GM23248 (cell line): ENCODE measurements around the gene CARM1. TPM values are rescaled to one million over a fixed set of nuclear protein-coding genes. Genes with fewer than 3 reads are reported as not detected.
A peak's percentile ranks its signal among the peaks of the same experiment; 100 is the strongest.

ENCODE experiments used
- DNase-seq: peaks from one replicate; pipeline ENCODE4 v3.0.0-alpha.2; 2015
- H2AFZ ChIP-seq: fragments of 200-600 bp; sonication (generic); 2 replicates; pipeline ENCODE4 v1.6.1; 2016; ENCODE audit warnings: antibody characterized with exemption
- H3F3A ChIP-seq: fragments of 200-600 bp; sonication (generic); 2 replicates; pipeline ENCODE4 v1.6.1; 2016; ENCODE audit warnings: mild to moderate bottlenecking, antibody characterized with exemption, mixed run types; ENCODE audit not compliant: insufficient read depth
- H3K27ac ChIP-seq: fragments of 200-600 bp; sonication (generic); 2 replicates; pipeline ENCODE4 v1.5.1; 2016; ENCODE audit warnings: mild to moderate bottlenecking
- H3K27me3 ChIP-seq: fragments of 200-600 bp; sonication (generic); replicated peaks from 2 replicates; pipeline ENCODE4 v1.6.1; 2016; ENCODE audit warnings: mild to moderate bottlenecking; ENCODE audit not compliant: insufficient read depth
- H3K36me3 ChIP-seq: fragments of 200-600 bp; sonication (generic); 2 replicates; pipeline ENCODE4 v1.6.1; 2016; ENCODE audit warnings: low read depth, mild to moderate bottlenecking
- H3K4me1 ChIP-seq: fragments of 200-600 bp; sonication (generic); 2 replicates; pipeline ENCODE4 v1.6.1; 2016; ENCODE audit warnings: mild to moderate bottlenecking; ENCODE audit not compliant: insufficient read depth
- H3K4me2 ChIP-seq: fragments of 200-600 bp; sonication (generic); one replicate; pipeline ENCODE4 v1.6.1; 2016; ENCODE audit warnings: mild to moderate bottlenecking; ENCODE audit not compliant: unreplicated experiment
- H3K4me3 ChIP-seq: fragments of 200-600 bp; sonication (generic); 2 replicates; pipeline ENCODE4 v1.5.1; 2016; ENCODE audit warnings: mild to moderate bottlenecking
- H3K79me2 ChIP-seq: fragments of 200-600 bp; sonication (generic); 2 replicates; pipeline ENCODE4 v1.6.1; 2016; ENCODE audit warnings: mild to moderate bottlenecking; ENCODE audit not compliant: insufficient read depth
- H3K9ac ChIP-seq: fragments of 200-600 bp; sonication (generic); 2 replicates; pipeline ENCODE4 v1.6.1; 2016; ENCODE audit warnings: mild to moderate bottlenecking
- H3K9me2 ChIP-seq: fragments of 200-600 bp; sonication (generic); 2 replicates; pipeline ENCODE4 v1.6.1; 2016; ENCODE audit warnings: mixed run types, mild to moderate bottlenecking, moderate library complexity; ENCODE audit not compliant: insufficient read depth
- H3K9me3 ChIP-seq: fragments of 200-600 bp; sonication (generic); one replicate; pipeline ENCODE4 v1.6.1; 2017; ENCODE audit warnings: low read depth
- H4K20me1 ChIP-seq: fragments of 200-600 bp; sonication (generic); 2 replicates; pipeline ENCODE4 v1.6.0; 2016; ENCODE audit not compliant: insufficient read depth
- EZH2 ChIP-seq: fragments of 200-600 bp; sonication (generic); IDR thresholded peaks from 2 replicates; pipeline ENCODE4 v1.6.1; 2018; ENCODE audit warnings: antibody characterized with exemption, mild to moderate bottlenecking; ENCODE audit not compliant: insufficient read depth, poor library complexity, severe bottlenecking
- EZH2phosphoT487 ChIP-seq: fragments of 200-600 bp; sonication (generic); IDR thresholded peaks from 2 replicates; pipeline ENCODE4 v1.6.1; 2018; ENCODE audit warnings: antibody characterized with exemption, moderate library complexity, mild to moderate bottlenecking, low read depth; ENCODE audit not compliant: insufficient read depth
- WGBS, 2 experiments: methylation state at CpG; one replicate each; pipeline ENCODE4 v1.1.6; 2015 to 2017; ENCODE audit warnings: low lambda C conversion rate in 2 of 2, low coverage in 1 of 2; ENCODE audit errors: missing lambda C conversion rate in 2 of 2; 5-methylcytosine and 5-hydroxymethylcytosine counted together
- in situ Hi-C: fragments of 300-500 bp; cut with MboI; formaldehyde crosslinking; loops from 2 replicates; pipeline ENCODE4 v1.15.0; 2020
- polyA plus RNA-seq: library from polyadenylated mRNA; unstranded; fragments of >200 nt; fragmentation: Nextera tagmentation; extraction: Ambion mirVana; gene quantifications from 2 replicates; pipeline ENCODE4 v1.2.1, GENCODE V29; 2016
- total RNA-seq: library from RNA; depleted of rRNA; stranded (reverse); fragments of >200 nt; shearing (Covaris generic); gene quantifications from 2 replicates; pipeline ENCODE4 v1.2.3, GENCODE V29; 2014; rRNA removed

CARM1 gene
- total RNA-seq (41.9 and 42.4 TPM in 2 replicates), polyA plus RNA-seq (5.3 TPM in 2 replicates)

DNA sequence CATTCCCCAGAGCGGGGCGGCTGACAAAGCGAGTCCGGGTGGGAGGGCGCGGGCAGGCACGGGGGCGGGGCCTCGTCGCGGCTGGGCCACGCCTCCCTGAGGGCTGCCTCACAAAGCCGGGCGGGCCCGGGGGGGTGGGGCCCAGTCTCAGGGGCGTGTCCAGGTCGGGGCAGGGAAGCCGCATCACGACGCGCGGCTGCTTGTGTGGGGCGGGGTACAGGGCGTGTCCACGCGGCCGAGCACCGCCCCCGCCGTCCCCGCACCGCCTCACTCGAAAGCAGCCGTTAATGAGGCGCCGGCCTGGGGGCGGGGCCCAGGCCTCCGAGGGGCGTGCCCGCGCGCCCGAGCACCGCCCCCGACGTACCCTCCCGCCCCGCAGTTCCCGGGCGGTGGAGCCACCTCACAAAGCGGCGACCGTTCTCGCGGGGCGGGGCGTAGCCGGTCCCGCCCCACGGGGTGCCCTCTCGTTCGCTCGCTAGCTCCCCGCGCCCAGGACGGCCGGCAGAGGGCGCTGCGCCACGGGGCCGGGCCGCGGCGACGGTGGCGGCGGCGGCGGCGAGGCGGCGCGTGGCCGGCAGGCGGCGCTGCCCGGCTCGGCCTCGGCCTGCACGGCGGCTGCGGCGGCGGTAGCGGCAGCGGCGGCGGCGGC, at the start of gene CARM1:
TSS of gene CARM1 (plus strand) at position 599 of the 649 bp plus-strand sequence. CDS start 150 bp downstream, outside the sequence.
- Histone ChIP-seq H3K79me2 (peaks cover 45% of the 10 kb centered on the region), H3K9me3 (no peaks in the 10 kb centered on the region), H2AFZ (peak within 1 kb of the TSS; percentile 97), H3F3A (peaks cover 10% of the 10 kb centered on the region), H4K20me1 (no peaks in the 10 kb centered on the region; the same call in 1 of the 2 replicates), H3K9ac (peak within 1 kb of the TSS; percentile 88), H3K4me2 (peak within 1 kb of the TSS; percentile 87), H3K27me3 (no peaks in the 10 kb centered on the region), H3K4me1 (peaks cover 10% of the 10 kb centered on the region), H3K9me2 (no peaks in the 10 kb centered on the region), H3K36me3 (no peaks in the 10 kb centered on the region), H3K27ac (peak within 1 kb of the TSS; percentile 59), H3K4me3 (peak within 1 kb of the TSS; percentile 93)
- in situ Hi-C loops = no loop called here
- TF ChIP-seq EZH2 (no peak), EZH2phosphoT487 (no peak)
- 1 to 2% methylated on average over 19 to 44 of the region's 99 CpGs for WGBS, 2 experiments
- peak; percentile 99 for DNase-seq

DNA sequence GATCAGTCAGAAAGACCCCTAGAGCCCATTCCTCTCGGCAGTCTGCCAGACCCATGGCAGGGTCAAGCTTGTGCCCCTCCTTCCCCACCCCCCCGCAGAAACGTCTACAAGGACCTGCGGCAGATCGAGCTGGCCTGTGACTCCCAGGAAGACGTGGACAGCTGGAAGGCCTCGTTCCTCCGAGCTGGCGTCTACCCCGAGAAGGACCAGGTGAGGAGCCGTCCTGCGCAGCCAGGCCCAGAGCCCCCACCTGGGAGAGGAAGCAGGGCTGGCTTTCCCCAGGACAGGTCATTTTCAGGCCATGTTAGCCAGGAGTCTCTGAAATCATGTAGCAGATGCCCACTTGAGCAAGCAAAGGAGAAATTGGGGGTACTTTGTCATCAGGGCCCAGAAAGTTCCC, 47.7 kb upstream of the CARM1 start:
- H4K20me1 ChIP-seq = no peaks in the 10 kb centered on the region
- no peaks in the 10 kb centered on the region for H3K27me3 ChIP-seq
- WGBS, 2 experiments = 87% methylated on average over 12 of the region's 12 CpGs
- H3K36me3 ChIP-seq = no peaks in the 10 kb centered on the region; the same call in 1 of the 2 replicates
- H3K9me3 ChIP-seq = no peaks in the 10 kb centered on the region
- H3K4me1 ChIP-seq = peaks cover under 1% of the 10 kb centered on the region; the same call in 1 of the 2 replicates
- TF ChIP-seq EZH2 (no peak), EZH2phosphoT487 (no peak)
- no peak overlapping the region for H3K4me3 ChIP-seq
- H3K9ac ChIP-seq = no peak overlapping the region
- in situ Hi-C loops = no loop called here
- H3K79me2 ChIP-seq = peaks cover 4% of the 10 kb centered on the region; the same call in 1 of the 2 replicates
- no peaks in the 10 kb centered on the region for H3K9me2 ChIP-seq
- no peak overlapping the region for H2AFZ ChIP-seq
- no peak for DNase-seq
- H3F3A ChIP-seq = no peaks in the 10 kb centered on the region
- no peak overlapping the region for H3K4me2 ChIP-seq
- no peak overlapping the region for H3K27ac ChIP-seq

DNA sequence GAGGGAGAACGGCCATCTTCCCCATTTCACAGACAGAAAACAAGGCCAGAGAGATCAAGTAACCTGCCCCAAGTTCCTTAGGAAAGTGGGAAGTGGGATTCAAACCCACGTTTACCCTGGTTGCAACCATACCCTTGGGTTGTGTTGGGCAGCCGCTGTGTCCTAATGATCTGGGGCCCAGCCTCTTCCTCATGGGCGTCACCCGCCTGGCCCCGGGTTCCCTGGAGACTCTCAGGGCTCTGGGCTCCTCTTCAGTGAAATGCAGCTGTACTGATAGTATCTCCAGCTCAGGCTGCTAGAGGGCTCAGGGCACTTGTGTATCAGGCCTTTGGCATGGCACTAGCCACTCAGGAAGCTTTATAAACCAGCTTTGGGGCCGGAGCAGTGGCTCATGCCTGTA, 45.1 kb upstream of the CARM1 start:
- Histone ChIP-seq H3K9ac (no peak overlapping the region), H3K36me3 (no peaks in the 10 kb centered on the region; the same call in 1 of the 2 replicates), H3K27me3 (no peaks in the 10 kb centered on the region), H3K4me2 (no peak overlapping the region), H3K9me2 (no peaks in the 10 kb centered on the region), H3K79me2 (no peaks in the 10 kb centered on the region), H3K27ac (no peak overlapping the region), H4K20me1 (no peaks in the 10 kb centered on the region), H3K9me3 (no peaks in the 10 kb centered on the region), H2AFZ (no peak overlapping the region), H3K4me1 (no peaks in the 10 kb centered on the region), H3K4me3 (no peak overlapping the region), H3F3A (no peaks in the 10 kb centered on the region)
- no peak for TF ChIP-seq EZH2phosphoT487
- TF ChIP-seq EZH2 = no peak
- DNase-seq = no peak
- 89 to 92% methylated on average over 7 of the region's 7 CpGs for WGBS, 2 experiments
- in situ Hi-C loops = no loop called here

DNA sequence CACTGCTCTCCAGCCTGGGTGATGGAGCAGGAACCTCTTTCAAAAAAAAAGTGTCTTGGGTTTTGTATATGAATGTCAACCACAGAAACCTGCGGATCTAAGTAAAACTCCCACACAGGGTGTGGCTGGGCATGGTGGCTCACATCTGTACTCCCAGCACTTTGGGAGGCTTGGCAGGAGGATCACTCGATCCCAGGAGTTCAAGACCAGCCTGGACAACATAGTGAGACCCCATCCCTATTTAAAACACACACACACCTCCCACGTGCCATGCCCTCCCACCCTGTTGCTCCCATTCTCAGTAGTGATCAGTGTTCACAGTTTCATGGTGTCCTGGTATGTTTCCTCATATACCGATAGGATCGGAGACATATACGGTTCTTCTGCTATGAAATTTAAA, 44.5 kb upstream of the CARM1 start:
- Histone ChIP-seq H3K9ac (no peak overlapping the region), H3K9me2 (no peaks in the 10 kb centered on the region), H3K27ac (no peak overlapping the region), H3F3A (no peaks in the 10 kb centered on the region), H3K79me2 (no peaks in the 10 kb centered on the region), H3K4me1 (no peaks in the 10 kb centered on the region), H3K4me2 (no peak overlapping the region), H3K9me3 (no peaks in the 10 kb centered on the region), H3K36me3 (no peaks in the 10 kb centered on the region; the same call in 1 of the 2 replicates), H3K27me3 (no peaks in the 10 kb centered on the region), H3K4me3 (no peak overlapping the region), H2AFZ (no peak overlapping the region), H4K20me1 (no peaks in the 10 kb centered on the region)
- WGBS, 2 experiments = 89 to 92% methylated on average over 6 of the region's 6 CpGs
- TF ChIP-seq EZH2phosphoT487 (no peak), EZH2 (no peak)
- in situ Hi-C loops = no loop called here
- DNase-seq = no peak
